Naive thymus-derived CD4-positive, alpha-beta T cell (primary cell): ENCODE data around the gene CEP250. TPM values are rescaled to one million over a fixed set of nuclear protein-coding genes. Genes with fewer than 3 reads are reported as not detected.

ENCODE experiments used
- ATAC-seq: fragments of 150-1000 bp; cut with Tn5 transposase; 2 replicates; pipeline ENCODE4 v1.10.0; 2021; ENCODE audit warnings: mild to moderate bottlenecking, moderate library complexity
- CTCF ChIA-PET: fragments of 350-600 bp; sonication (Branson Sonifier 250); formaldehyde crosslinking; loops from one replicate; lab custom pipeline; 2021; ENCODE audit warnings: antibody characterized with exemption; lab: Charles Lee
- POLR2A ChIA-PET: fragments of 350-600 bp; sonication (Branson Sonifier 250); formaldehyde crosslinking; loops from one replicate; lab custom pipeline; 2021; ENCODE audit warnings: antibody characterized with exemption, inconsistent platforms; lab: Charles Lee
- DNase-seq, 9 donors: peaks; one replicate each; pipeline versions ENCODE4 v3.0.0 to v3.0.0-alpha.2; 2020 to 2022; ENCODE audit warnings: mixed read lengths in 1 of 9
- H3K27ac ChIP-seq: one replicate; pipeline ENCODE4 v1.7.0; 2013; ENCODE audit warnings: mild to moderate bottlenecking, low read depth, low read length, moderate library complexity
- H3K27me3 ChIP-seq, 2 donors: one replicate each; pipeline ENCODE4 v1.7.0; 2013; ENCODE audit warnings: low read length in 2 of 2, mild to moderate bottlenecking in 2 of 2, moderate library complexity in 2 of 2; ENCODE audit not compliant: control insufficient read depth in 2 of 2, insufficient read depth in 2 of 2
- H3K36me3 ChIP-seq, 3 experiments: 1 replicate in 2 of 3; 2 replicates in 1 of 3; pipeline ENCODE4 v1.7.0; 2013; ENCODE audit warnings: low read length in 3 of 3, mild to moderate bottlenecking in 3 of 3, moderate library complexity in 1 of 3; ENCODE audit not compliant: insufficient read depth in 3 of 3, control insufficient read depth in 2 of 3
- H3K4me1 ChIP-seq, 2 donors: one replicate each; pipeline ENCODE4 v1.7.0; 2013; ENCODE audit warnings: low read length in 2 of 2, mild to moderate bottlenecking in 2 of 2, moderate library complexity in 1 of 2; ENCODE audit not compliant: control insufficient read depth in 2 of 2, insufficient read depth in 2 of 2
- H3K4me3 ChIP-seq: 2 replicates; pipeline ENCODE4 v1.7.0; 2013; ENCODE audit warnings: mild to moderate bottlenecking, low read length
- H3K9me3 ChIP-seq, 3 experiments: 1 replicate in 2 of 3; 2 replicates in 1 of 3; pipeline ENCODE4 v1.7.0; 2013; ENCODE audit warnings: low read length in 3 of 3; ENCODE audit not compliant: control insufficient read depth in 2 of 3
- H3K27ac Mint-ChIP-seq, 9 donors: one replicate each; pipeline ENCODE4 v1.8.0; 2020 to 2022; ENCODE audit warnings: mixed read lengths in 9 of 9, mild to moderate bottlenecking in 8 of 9, moderate library complexity in 5 of 9, inconsistent platforms in 2 of 9
- H3K27me3 Mint-ChIP-seq, 5 donors: one replicate each; pipeline ENCODE4 v1.8.0; 2021 to 2022; ENCODE audit warnings: mixed read lengths in 5 of 5, mild to moderate bottlenecking in 1 of 5
- H3K36me3 Mint-ChIP-seq, 5 donors: one replicate each; pipeline ENCODE4 v1.8.0; 2020 to 2022; ENCODE audit warnings: mixed read lengths in 5 of 5, mild to moderate bottlenecking in 3 of 5, inconsistent platforms in 1 of 5
- H3K4me1 Mint-ChIP-seq, 7 donors: one replicate each; pipeline ENCODE4 v1.8.0; 2020 to 2022; ENCODE audit warnings: mixed read lengths in 7 of 7, mild to moderate bottlenecking in 3 of 7, inconsistent platforms in 1 of 7
- H3K4me3 Mint-ChIP-seq, 10 donors: one replicate each; pipeline ENCODE4 v1.8.0; 2020 to 2022; ENCODE audit warnings: mild to moderate bottlenecking in 10 of 10, mixed read lengths in 10 of 10, moderate library complexity in 6 of 10, inconsistent platforms in 2 of 10
- H3K9me3 Mint-ChIP-seq, 11 donors: one replicate each; pipeline ENCODE4 v1.8.0; 2020 to 2022; ENCODE audit warnings: mixed read lengths in 11 of 11, mild to moderate bottlenecking in 4 of 11, inconsistent platforms in 1 of 11, moderate library complexity in 1 of 11
- intact Hi-C, 2 donors: fragments of 100-400 bp; cut with micrococcal nuclease; formaldehyde crosslinking; loops; one replicate each; pipeline ENCODE4 v1.15.1; 2023
- polyA plus RNA-seq, 2 donors: library from polyadenylated mRNA; unstranded; fragments of 300-500 nt; fragmentation: Illumina TruSeq; gene quantifications; one replicate each; pipeline ENCODE4 v1.2.3, GENCODE V29; 2021
- total RNA-seq, 6 experiments: library from RNA in 5 of 6; stranded (reverse) in 5 of 6; gene quantifications; 1 replicate in 5 of 6; 2 replicates in 1 of 6; pipeline ENCODE4 v1.2.3 and lab custom pipeline; 2021 to 2026

CEP250 gene
- total and polyA plus RNA-seq, 7 experiments from 2014 or later: 7.7 to 75.0 (median 50.2) TPM

DNA sequence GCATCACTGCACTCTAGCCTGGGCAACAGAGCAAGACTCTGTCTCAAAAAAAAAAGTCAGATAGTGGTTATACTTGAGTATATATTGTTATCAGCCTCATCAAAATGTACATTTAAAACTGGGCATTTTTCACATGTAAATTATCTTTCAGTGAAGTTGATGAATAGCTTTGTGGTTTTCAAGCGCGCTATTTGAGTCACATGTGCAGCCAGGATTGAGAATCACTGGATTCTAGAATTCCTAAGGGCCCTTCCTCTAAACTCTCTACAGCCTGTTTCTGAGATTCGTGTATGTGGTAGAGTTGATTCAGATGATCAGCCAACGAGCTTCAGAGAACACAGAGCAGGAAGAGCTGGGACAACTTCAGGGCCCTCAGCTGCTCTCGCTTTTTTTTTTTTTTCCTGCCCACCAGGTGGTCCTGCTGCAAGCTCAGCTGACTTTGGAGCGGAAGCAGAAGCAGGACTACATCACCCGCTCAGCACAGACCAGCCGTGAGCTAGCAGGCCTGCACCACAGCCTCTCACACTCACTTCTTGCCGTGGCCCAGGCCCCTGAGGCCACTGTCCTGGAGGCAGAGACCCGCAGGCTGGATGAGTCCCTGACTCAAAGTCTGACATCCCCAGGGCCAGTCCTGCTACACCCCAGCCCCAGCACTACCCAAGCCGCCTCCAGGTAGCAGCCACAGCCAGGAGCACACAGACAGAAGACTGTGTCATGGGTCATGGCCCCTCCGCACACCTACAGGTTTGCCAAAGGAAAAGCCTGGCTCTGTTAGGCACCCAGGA, 55.7 kb downstream of the CEP250 start:
- H3K9me3 ChIP-seq: no peaks in the 10 kb centered on the region
- no peak overlapping the region for H3K4me3 Mint-ChIP-seq
- H3K36me3 ChIP-seq: peaks cover 5 to 100% (median 38%) of the 10 kb centered on the region in 3 experiments
- H3K4me1 ChIP-seq: peaks cover 0 to 5% of the 10 kb centered on the region in 2 donors
- H3K4me1 Mint-ChIP-seq: peaks cover under 1 to 11% (median 8%) of the 10 kb centered on the region in 7 donors
- H3K9me3 Mint-ChIP-seq: no peaks in the 10 kb centered on the region
- ChIA-PET POLR2A (no interaction called here), CTCF (interaction anchor here (0.6 to 1.4 kb wide), 5 partner anchors 10 to 689 kb away, joined by 3 to 7 read pairs (median 3); no protein-coding TSS in a partner anchor)
- no peak for DNase-seq
- no peak for ATAC-seq
- H3K27me3 Mint-ChIP-seq: no peaks in the 10 kb centered on the region
- H3K36me3 Mint-ChIP-seq: peaks cover 8 to 38% (median 13%) of the 10 kb centered on the region in 5 donors
- intact Hi-C loops: no loop called here
- no peak overlapping the region for H3K4me3 ChIP-seq
- H3K27ac Mint-ChIP-seq: peak overlapping the region in 1 of 9 donors; percentile 48
- H3K27ac ChIP-seq: no peak overlapping the region
- no peaks in the 10 kb centered on the region for H3K27me3 ChIP-seq

DNA sequence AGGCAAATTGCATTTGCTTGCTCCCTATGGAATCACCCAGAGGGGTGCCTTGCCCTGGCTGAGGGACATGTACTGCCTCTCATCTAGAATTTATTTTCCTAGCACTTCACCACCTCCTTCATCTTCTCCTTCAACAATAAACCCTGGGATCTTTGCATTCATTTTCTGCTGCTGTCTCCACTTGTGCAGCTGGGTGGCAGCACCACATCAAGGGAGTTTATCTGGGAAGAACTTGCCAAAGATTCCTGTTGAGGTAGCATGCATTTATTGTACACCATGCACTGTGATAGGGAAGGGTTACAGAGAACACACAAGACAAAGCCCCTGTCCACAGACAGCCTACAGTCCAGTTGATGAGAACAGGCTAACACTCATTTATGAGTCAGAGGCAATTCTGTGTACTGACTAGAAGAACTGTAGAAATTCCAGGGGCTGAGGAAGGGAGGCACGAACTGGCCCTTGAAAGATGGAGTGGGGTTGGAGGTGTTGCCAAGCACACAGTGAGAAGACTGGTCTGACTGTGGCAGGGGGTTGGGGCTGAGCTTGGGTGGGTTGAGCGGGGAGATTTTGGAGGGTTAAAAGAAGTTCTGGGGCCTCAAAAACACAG, 56.5 kb downstream of the CEP250 start:
- peak overlapping the region in 5 of 9 donors; percentile 12 to 86 (median 67) for H3K27ac Mint-ChIP-seq
- peaks cover 9 to 37% (median 11%) of the 10 kb centered on the region in 5 donors for H3K36me3 Mint-ChIP-seq

DNA sequence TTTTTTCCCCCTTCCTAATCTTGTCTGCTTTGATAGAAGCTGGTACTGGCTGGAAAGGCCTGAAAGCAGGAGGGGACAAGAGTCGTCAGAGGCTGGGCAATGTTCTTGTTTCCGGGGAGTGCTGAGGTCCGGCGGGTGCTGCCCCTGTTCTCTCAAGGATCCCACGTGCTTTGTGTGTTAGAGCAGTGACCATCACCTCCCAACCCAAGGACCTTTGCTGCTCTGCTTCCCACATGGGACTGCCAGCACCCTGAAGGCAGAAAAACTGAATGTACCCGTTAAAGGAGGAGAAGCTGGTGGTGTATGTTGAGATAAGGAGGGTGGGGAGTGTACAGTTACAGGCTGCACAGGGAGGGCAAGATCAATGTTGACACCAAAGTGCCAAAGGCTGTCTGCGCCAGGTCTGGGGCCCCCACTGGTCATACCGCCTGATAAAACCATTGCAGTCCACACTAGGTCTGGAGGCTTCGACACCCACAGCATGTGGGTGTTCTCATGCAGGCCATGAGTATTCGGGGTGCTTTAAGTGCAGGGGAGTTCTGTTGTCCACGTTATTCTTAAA, 59.1 kb downstream of the CEP250 start:
- H3K27me3 Mint-ChIP-seq: no peaks in the 10 kb centered on the region
- intact Hi-C loops: no loop called here
- DNase-seq (no peak), ATAC-seq (no peak)
- Histone ChIP-seq H3K27me3 (no peaks in the 10 kb centered on the region), H3K4me1 (no peaks in the 10 kb centered on the region), H3K27ac (no peak overlapping the region), H3K36me3 (peaks cover 0 to 71% (median 15%) of the 10 kb centered on the region in 3 experiments), H3K9me3 (no peaks in the 10 kb centered on the region), H3K4me3 (no peak overlapping the region)
- H3K36me3 Mint-ChIP-seq: peaks cover 7 to 26% (median 8%) of the 10 kb centered on the region in 5 donors
- no peak overlapping the region for H3K4me3 Mint-ChIP-seq
- CTCF ChIA-PET: no interaction called here
- peaks cover 0 to 1% (median 0%) of the 10 kb centered on the region in 7 donors for H3K4me1 Mint-ChIP-seq
- H3K9me3 Mint-ChIP-seq: no peaks in the 10 kb centered on the region
- peak overlapping the region in 3 of 9 donors; percentile 40 to 60 (median 44) for H3K27ac Mint-ChIP-seq
- POLR2A ChIA-PET: no interaction called here

More for the DNA sequence above, 56.5 kb downstream of the CEP250 start:
- H3K9me3 ChIP-seq: no peaks in the 10 kb centered on the region
- Mint-ChIP-seq H3K4me1 (peaks cover under 1 to 5% (median 3%) of the 10 kb centered on the region in 7 donors), H3K27me3 (no peaks in the 10 kb centered on the region), H3K4me3 (no peak overlapping the region), H3K9me3 (no peaks in the 10 kb centered on the region)
- peaks cover 5 to 96% (median 32%) of the 10 kb centered on the region in 3 experiments for H3K36me3 ChIP-seq
- ChIA-PET POLR2A (no interaction called here), CTCF (interaction anchor here (1.4 kb wide), 1 partner anchor 372 kb away, joined by 3 read pairs; no protein-coding TSS in a partner anchor)
- H3K4me1 ChIP-seq: no peaks in the 10 kb centered on the region
- ATAC-seq (no peak), DNase-seq (no peak)
- intact Hi-C loops: loop anchor here in 1 of 2 donors (1.0 kb wide), 1 partner anchor 372 kb away; no protein-coding TSS in a partner anchor
- no peaks in the 10 kb centered on the region for H3K27me3 ChIP-seq
- H3K4me3 ChIP-seq: no peak overlapping the region
- H3K27ac ChIP-seq: no peak overlapping the region

DNA sequence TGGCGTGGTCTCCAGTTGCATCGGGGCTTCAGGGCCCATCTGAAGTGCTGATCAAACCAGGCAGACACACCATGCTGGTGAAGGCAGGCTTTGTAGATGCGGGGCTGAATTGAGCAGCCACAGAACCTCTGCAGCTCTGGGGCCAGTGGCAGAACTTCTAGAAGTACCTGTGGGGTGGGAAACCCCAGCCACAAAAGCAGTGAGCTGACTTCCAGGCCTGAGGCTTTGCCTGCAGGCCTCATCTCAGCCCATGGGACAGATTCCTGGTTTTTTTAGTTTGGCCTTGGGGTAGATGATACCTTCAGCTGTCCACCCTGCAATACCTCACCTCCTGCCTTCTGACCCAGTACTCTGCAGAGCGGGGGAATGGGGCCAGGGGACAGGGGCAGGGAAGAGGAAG, 59.9 kb downstream of the CEP250 start:
- POLR2A ChIA-PET: no interaction called here
- peaks cover 6 to 21% (median 7%) of the 10 kb centered on the region in 5 donors for H3K36me3 Mint-ChIP-seq
- Histone ChIP-seq H3K27ac (no peak overlapping the region), H3K4me3 (no peak overlapping the region), H3K27me3 (no peaks in the 10 kb centered on the region), H3K9me3 (no peaks in the 10 kb centered on the region), H3K36me3 (peaks cover 0 to 62% (median 11%) of the 10 kb centered on the region in 3 experiments), H3K4me1 (no peaks in the 10 kb centered on the region)
- no peak for DNase-seq
- H3K27ac Mint-ChIP-seq: no peak overlapping the region
- intact Hi-C loops: no loop called here
- no peak overlapping the region for H3K4me3 Mint-ChIP-seq
- H3K27me3 Mint-ChIP-seq: no peaks in the 10 kb centered on the region
- no peak for ATAC-seq
- peaks cover 0 to 1% (median 0%) of the 10 kb centered on the region in 7 donors for H3K4me1 Mint-ChIP-seq
- no peaks in the 10 kb centered on the region for H3K9me3 Mint-ChIP-seq
- CTCF ChIA-PET: interaction anchor here (0.5 kb wide), 1 partner anchor 15 kb away, joined by 3 read pairs; no protein-coding TSS in a partner anchor

- peaks cover 6 to 20% (median 7%) of the 10 kb centered on the region in 5 donors for H3K36me3 Mint-ChIP-seq
- intact Hi-C loops: no loop called here
Observed at GRCh38 chr20:35515949-35516645, 60.7 kb downstream of the CEP250 start.

DNA sequence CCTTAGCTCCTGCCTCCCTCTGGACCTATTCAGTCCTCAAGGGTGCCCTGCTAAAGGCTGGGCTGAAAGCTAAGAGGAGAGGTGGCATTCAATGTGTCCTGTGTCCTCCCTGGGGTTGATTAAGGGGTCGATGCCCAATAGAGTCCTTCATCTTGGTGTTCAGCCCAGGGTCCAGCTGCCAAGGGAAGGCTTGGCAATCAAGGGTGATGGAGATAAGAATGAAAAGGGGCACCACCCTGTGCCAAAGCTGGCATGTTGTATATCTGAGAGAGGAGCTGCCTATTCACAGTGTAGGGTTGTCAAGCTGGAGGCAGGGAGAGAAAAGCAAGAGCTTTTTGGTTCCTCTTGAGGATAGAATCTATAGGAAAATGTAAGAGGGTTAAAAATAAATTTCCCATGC, 61.7 kb downstream of the CEP250 start:
- H3K9me3 ChIP-seq: no peaks in the 10 kb centered on the region
- H3K27ac ChIP-seq: no peak overlapping the region
- ChIA-PET CTCF (no interaction called here), POLR2A (no interaction called here)
- Mint-ChIP-seq H3K27me3 (no peaks in the 10 kb centered on the region), H3K27ac (peak overlapping the region in 3 of 9 donors; percentile 11 to 70 (median 67)), H3K9me3 (no peaks in the 10 kb centered on the region), H3K36me3 (peaks cover 0 to 10% (median 2%) of the 10 kb centered on the region in 5 donors), H3K4me1 (peaks cover 0 to 1% (median 0%) of the 10 kb centered on the region in 7 donors), H3K4me3 (no peak overlapping the region)
- H3K4me1 ChIP-seq: no peaks in the 10 kb centered on the region
- peaks cover 0 to 44% (median 11%) of the 10 kb centered on the region in 3 experiments for H3K36me3 ChIP-seq
- intact Hi-C loops: no loop called here
- no peak for DNase-seq
- no peak overlapping the region for H3K4me3 ChIP-seq
- no peaks in the 10 kb centered on the region for H3K27me3 ChIP-seq
- no peak for ATAC-seq

More at GRCh38 chr20:35515949-35516645, 60.7 kb downstream of the CEP250 start:
- H3K4me3 ChIP-seq: no peak overlapping the region
- no peaks in the 10 kb centered on the region for H3K4me1 ChIP-seq
- ChIA-PET POLR2A (no interaction called here), CTCF (no interaction called here)
- no peak overlapping the region for H3K27ac ChIP-seq
- H3K36me3 ChIP-seq: peaks cover 0 to 54% (median 11%) of the 10 kb centered on the region in 3 experiments
- Mint-ChIP-seq H3K4me3 (no peak overlapping the region), H3K4me1 (peaks cover 0 to 1% (median 0%) of the 10 kb centered on the region in 7 donors), H3K9me3 (no peaks in the 10 kb centered on the region), H3K27ac (peak overlapping the region in 3 of 9 donors; percentile 19 to 67 (median 49)), H3K27me3 (no peaks in the 10 kb centered on the region)
- no peaks in the 10 kb centered on the region for H3K27me3 ChIP-seq
- H3K9me3 ChIP-seq: no peaks in the 10 kb centered on the region
- DNase-seq (no peak), ATAC-seq (no peak)
